ENCODE data around the gene LIME1. TPM values are rescaled to one million over a fixed set of nuclear protein-coding genes. Genes with fewer than 3 reads are reported as not detected.

Gene LIME1
- total RNA-seq, 1 donor from 2014 or later = 10.2 TPM

DNA sequence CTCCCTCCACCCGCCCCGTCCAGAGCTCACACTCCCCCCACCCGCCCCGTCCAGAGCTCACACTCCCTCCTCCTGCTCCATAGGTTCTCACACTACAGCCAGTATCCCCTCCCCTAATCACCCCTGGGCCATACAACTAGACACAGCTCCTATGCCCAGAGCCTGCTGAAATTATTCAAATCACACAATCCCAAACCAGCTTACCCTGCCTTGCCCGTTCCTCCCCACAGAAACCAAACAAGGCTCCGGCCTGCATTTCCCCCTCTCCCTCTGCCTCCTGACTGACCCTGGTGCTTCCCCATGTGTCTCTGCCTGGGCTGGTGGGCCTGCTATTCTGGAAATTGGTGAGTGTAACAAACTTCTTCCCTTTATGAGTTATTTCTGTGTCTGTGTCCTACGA is 21.7 kb downstream of the LIME1 start:
- H3K4me3 Mint-ChIP-seq = no peak overlapping the region
- ChIA-PET CTCF (no interaction called here), POLR2A (no interaction called here)
- intact Hi-C loops (cut with micrococcal nuclease) = no loop called here
- H3K27ac Mint-ChIP-seq = no peak overlapping the region
- ATAC-seq (ENCODE audit: low read depth) (no peak), DNase-seq (no peak)
- peaks cover 4% of the 10 kb centered on the region for H3K27me3 Mint-ChIP-seq
- no peaks in the 10 kb centered on the region for H3K4me1 Mint-ChIP-seq
- TF ChIP-seq CTCF (IDR thresholded peaks at IDR 0.05) = no peak
- no peaks in the 10 kb centered on the region for H3K9me3 Mint-ChIP-seq
- H3K36me3 Mint-ChIP-seq (ENCODE audit: low read depth) = no peaks in the 10 kb centered on the region

DNA sequence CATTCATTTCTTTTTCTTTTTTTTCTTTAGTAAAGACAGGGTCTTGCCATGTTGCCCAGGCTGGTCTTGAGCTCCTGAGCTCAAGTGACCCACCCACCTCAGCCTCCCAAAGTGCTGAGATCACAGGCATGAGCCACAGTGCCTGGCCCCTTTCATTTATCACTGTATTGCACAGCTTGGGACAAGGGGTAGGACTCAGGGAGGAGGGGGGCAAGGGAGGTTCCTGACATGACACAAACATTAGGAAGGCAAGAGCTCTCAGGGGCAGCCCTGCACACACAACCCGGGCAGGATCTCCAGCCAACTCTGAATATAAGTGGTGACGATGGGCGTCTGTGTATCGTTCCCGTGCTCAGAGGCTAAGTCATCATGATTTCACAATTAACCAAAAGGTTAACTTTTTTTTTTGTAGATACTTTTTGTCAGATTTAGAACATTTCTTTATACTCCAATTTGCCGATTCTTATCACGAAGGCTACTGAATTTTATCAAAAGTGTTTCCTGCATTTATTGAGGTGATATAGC is 23.0 kb downstream of the LIME1 start:
- Mint-ChIP-seq H3K27ac (no peak overlapping the region), H3K27me3 (peaks cover 4% of the 10 kb centered on the region), H3K36me3 (ENCODE audit: low read depth) (no peaks in the 10 kb centered on the region), H3K9me3 (no peaks in the 10 kb centered on the region), H3K4me1 (no peaks in the 10 kb centered on the region), H3K4me3 (no peak overlapping the region)
- TF ChIP-seq CTCF (IDR thresholded peaks at IDR 0.05) = no peak
- ATAC-seq (ENCODE audit: low read depth) (no peak), DNase-seq (no peak)
- intact Hi-C loops (cut with micrococcal nuclease) = no loop called here
- CTCF ChIA-PET = interaction anchor here (0.6 to 1.9 kb wide), 2 partner anchors 26 to 118 kb away, joined by 4 read pairs; no protein-coding TSS in a partner anchor
- POLR2A ChIA-PET = no interaction called here

GRCh38 chr20:63765082-63765873 is 28.8 kb downstream of the LIME1 start:
- ChIA-PET CTCF (no interaction called here), POLR2A (no interaction called here)
- intact Hi-C loops (cut with micrococcal nuclease) = no loop called here
- no peak for DNase-seq
- no peaks in the 10 kb centered on the region for H3K36me3 Mint-ChIP-seq (ENCODE audit: low read depth)
- no peak overlapping the region for H3K27ac Mint-ChIP-seq
- ATAC-seq (ENCODE audit: low read depth) = no peak
- H3K4me3 Mint-ChIP-seq = no peak overlapping the region
- no peaks in the 10 kb centered on the region for H3K4me1 Mint-ChIP-seq
- H3K9me3 Mint-ChIP-seq = no peaks in the 10 kb centered on the region
- no peak for TF ChIP-seq CTCF (IDR thresholded peaks at IDR 0.05)
- no peaks in the 10 kb centered on the region for H3K27me3 Mint-ChIP-seq

GRCh38 chr20:63765902-63766301 is 29.4 kb downstream of the LIME1 start:
- H3K4me1 Mint-ChIP-seq = no peaks in the 10 kb centered on the region
- CTCF ChIA-PET = no interaction called here
- no peak for DNase-seq

More at GRCh38 chr20:63765902-63766301, 29.4 kb downstream of the LIME1 start:
- no peak overlapping the region for H3K27ac Mint-ChIP-seq
- ATAC-seq (ENCODE audit: low read depth) = no peak
- intact Hi-C loops (cut with micrococcal nuclease) = no loop called here
- no peaks in the 10 kb centered on the region for H3K9me3 Mint-ChIP-seq
- H3K4me3 Mint-ChIP-seq = no peak overlapping the region
- no peaks in the 10 kb centered on the region for H3K27me3 Mint-ChIP-seq
- TF ChIP-seq CTCF (IDR thresholded peaks at IDR 0.05) = no peak
- H3K36me3 Mint-ChIP-seq (ENCODE audit: low read depth) = no peaks in the 10 kb centered on the region
- POLR2A ChIA-PET = no interaction called here
